Activated CD4-positive, alpha-beta T cell treated with anti-CD3 and anti-CD28 coated beads for 48 hours (primary cell): ENCODE data around the gene GRAMD1B.
A peak's percentile ranks its signal among the peaks of the same experiment; 100 is the strongest.

ENCODE experiments used
- DNase-seq: peaks from one replicate; pipeline ENCODE4 v3.0.0-alpha.2; 2020

The GRAMD1B gene

DNA sequence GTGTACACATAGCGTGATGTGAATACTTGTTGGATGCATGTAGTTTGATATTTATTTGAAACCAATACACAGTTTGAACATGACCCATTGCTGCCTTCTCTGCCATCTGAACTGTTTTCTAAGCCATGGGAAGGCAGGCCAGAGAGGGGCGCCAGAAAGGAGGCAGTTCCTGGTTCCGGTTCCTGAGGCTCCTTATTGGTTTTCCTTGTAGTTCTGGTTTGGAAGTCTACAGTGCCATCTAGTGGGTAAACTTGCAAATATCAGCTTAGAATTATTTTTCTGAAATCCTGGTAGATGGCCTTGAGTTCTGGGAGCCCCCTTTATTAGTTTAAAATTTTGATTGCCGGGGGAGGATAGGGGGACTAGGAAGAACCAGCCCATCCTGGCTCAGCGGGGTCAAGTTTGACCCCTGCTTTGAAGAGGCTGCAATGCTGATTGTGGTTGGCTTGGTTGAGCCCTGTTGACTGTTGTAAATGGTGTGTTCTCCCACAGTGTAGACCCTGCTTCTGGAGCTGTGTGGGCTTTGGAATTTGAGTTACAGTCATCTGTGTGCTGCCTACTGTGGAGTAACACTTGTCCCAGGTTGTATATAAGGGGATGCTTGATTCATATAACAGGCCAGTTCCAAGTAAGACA lies 48.4 kb downstream of the GRAMD1B start:
- DNase-seq = peak; percentile 40

DNA sequence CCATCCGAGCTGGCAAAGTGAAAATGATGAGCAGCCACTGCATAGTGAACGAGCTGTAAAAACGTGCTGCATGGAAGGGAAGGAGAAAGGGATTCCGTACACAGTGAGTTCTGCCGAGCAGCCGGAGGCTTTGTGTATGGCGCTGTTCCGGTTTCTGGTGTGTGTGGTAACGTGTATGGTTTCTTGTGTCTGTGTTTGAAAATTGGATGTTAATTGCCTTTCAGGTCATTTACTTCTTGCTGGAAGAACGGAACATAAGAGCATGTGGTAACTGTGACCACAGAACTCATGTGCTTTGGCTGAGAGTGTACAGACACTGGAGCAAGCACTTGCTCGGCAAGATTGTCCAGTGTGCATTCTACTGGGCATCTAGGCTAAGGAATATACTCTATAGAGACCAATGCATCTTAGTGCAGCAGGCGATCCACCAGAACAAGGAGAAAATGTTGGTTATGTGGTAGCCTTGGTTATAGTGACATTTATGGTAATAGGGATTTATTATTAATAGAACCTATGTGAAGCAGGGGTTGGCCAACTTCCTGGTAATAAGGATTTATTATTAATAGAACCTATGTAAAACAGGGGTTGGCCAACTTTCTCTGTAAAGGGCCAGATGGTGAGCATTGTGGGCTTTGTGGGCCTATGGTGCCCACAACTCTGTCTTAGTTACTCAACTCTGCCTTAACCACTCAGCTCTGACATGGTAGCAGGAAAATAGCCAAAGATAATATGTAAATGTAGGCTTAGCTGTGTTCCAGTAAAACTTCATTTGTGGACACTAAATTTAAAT lies 49.2 kb downstream of the GRAMD1B start:
- no peak for DNase-seq

- no peak for DNase-seq
Observed at GRCh38 chr11:123480290-123480815, 50.3 kb downstream of the GRAMD1B start.

- no peak for DNase-seq
Observed at GRCh38 chr11:123480882-123481281, 50.8 kb downstream of the GRAMD1B start.

DNA sequence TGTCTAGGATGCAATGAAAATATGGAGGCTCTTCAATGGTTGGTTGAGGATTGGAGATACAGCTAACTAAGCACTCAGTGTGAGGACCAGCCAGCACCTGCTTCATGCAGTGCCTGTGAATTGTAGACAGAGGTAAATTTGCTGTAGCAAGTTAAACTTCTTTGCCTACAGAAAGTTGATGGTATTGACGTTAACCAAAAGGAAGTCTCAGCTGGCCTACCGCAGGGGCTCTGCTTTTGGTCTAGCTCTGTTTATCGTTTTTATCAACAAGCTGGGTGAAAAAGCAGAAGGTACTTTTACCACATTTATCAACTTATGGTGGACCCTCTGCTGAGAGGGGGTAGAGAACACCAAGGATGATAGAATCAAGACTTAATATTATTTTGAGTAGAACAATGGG lies 51.6 kb downstream of the GRAMD1B start:
- DNase-seq = no peak

- no peak for DNase-seq
Observed at GRCh38 chr11:123482218-123482617, 52.1 kb downstream of the GRAMD1B start.

- peak; percentile 51 for DNase-seq
Observed at GRCh38 chr11:123483058-123483457, 53.0 kb downstream of the GRAMD1B start.

DNA sequence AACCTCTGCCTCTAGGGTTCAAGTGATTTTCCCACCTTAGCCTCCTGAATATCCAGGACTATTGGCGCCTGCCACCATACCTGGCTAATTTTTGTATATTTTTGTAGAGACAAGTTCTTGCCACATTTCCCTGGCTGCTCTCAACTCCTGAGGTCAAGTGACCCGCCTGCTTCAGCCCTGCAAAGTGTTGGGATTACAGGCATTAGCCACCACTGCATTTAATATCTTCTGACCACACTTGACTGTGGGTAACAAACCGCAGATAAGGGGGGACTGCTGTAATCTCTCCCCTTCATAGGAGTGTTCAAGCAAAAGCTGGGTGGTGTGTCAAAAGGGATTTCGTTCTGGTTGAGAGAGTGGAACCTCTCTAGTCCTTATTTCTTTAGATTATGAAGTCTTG lies 53.4 kb downstream of the GRAMD1B start:
- no peak for DNase-seq

GRCh38 chr11:123484448-123484847 lies 54.4 kb downstream of the GRAMD1B start:
- no peak for DNase-seq

DNA sequence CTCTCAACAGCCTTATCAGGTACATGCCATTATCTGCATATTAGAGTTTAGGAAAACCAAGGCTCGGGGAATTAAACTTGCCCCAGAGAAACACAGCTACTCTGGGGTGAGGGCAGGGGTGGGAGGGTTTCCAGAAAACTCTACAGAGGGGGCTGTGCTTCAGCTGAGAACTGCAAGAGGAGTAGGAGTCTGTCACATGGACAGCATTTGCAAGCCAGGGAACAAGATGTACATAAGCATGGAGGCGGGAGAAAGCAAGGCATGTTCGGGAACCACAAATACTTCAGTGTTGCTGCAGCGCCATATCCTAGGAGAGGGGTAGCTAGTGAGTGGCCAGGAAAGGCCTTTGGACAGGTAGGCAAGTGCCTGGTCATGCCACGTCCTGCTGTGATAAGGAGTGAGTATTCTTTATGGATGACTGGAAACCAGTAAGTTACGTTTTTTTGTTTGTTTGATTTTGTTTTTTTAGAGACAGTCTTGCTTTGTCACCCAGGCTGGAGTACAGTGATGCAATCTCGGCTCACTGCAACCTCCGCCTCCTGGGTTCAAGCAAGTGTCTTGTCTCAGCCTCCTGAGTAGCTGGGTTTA lies 57.2 kb downstream of the GRAMD1B start:
- DNase-seq = no peak

DNA sequence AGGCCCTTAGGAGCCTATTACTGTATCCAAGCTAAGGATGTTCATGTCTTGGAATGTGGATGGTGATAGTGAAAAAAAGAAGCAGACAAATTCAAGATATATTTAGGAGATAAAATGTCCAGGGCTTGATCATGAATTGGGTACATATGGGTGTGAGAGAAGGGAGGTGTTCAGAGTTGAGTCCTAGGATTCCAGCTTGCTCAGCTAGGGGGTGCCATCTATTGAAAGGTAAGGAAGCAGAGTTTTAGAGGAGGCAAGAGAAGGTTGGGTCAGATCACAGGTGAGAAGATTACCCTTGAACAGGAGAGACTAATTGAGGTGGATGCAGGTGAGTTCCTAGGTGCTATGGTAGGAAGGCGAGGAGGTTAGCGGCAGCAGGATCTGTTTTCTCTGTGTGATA lies 60.5 kb downstream of the GRAMD1B start:
- DNase-seq = no peak

DNA sequence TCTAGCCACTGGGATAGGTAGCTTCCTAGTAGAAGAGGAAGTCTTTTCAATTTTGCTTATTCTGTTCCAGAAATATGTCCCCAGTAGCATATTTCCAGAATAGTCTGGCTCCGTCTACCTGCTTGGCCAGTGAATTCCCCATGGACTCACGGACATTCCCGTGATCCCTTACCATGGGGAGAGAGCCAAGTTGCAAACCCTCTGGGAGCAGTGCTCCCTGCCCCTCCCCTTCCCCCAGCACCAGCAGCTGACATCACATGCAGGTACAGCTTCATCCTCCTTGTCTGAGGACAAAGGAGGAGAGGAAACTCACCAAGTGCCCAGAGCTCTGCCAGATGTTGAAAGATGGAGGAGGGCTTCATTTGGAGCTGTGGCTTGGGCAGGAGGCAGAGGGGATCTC lies 61.2 kb downstream of the GRAMD1B start:
- no peak for DNase-seq

DNA sequence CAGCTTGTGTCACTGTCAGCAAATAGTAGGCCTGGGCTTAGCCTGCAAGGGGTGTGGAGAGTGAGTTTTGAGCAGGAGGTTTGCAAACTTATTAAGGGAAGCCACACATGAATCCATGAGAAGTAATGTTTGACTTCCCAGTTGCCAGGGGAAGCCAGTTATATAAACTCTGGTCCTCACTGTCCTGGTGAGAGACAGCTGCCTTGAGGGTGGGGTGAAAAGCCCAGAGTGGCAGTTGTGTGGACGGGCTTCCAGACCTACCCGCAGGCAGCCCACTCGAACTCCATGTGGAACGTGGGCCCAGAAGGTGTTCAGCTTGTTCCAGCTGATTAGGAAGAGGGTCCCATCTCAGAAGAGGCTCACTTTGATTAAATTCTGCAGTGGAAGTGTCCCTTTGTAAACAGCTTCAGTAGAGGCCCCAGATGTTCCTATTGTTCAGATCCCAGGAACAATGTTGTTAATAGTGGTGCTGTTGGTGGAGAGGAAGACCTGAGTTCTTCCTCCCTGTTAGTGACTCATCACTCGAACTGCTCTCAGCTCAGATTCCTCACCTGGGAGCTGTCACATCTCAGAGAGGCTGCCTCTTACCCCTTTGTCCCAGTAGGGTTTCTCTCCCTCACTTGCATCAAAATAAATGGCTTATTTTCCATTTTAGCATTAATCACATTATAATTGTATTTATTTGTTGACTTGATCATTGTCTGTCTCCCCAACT lies 63.4 kb downstream of the GRAMD1B start:
- DNase-seq = no peak

GRCh38 chr11:123494195-123495050 lies 64.4 kb downstream of the GRAMD1B start:
- DNase-seq = no peak

GRCh38 chr11:123504401-123504800 lies 74.3 kb downstream of the GRAMD1B start:
- no peak for DNase-seq

- DNase-seq = no peak
Observed at GRCh38 chr11:123505546-123506299, 75.7 kb downstream of the GRAMD1B start.

- DNase-seq = no peak
Observed at GRCh38 chr11:123507043-123507442, 77.0 kb downstream of the GRAMD1B start.

DNA sequence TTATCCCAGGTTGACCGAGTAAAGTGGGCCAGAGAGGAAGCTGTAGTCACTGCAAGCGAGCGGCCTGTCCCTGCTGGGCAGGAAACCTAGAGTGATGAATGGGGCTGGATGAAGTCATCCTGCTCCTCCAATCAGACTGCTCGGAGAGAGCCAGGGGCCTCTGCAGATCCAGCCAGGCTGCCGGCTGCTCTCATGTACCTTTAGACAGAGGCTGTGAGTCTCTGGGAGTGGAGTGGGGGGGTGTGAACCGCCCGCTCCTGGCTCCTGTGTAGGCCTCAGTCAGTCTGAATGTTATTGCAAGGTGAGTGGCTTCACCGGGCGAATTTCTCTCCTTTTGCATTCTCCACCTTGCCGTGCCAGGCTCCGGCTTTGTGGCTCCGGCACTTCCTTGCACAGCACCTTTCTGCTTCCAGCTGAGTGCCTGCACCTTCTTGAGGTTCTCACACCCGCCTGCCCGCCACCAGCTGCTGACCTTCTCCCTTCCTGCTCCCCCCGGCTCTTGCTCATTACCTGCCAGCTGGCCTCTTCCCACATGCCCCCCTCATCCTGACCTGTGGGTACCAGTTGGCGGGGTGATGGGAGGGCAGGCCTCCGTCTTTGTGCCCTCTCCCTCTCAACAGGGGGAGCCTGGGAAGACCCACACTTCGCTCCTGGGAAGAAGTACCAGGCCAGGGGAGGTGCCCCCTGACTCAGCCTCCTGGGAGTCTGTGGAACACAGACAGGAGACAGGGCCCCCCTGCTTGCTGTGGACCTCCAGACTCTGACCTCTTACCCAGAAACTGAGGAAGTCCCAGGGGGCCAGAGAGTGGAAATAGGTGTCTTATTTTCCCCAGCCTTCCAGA lies 79.9 kb downstream of the GRAMD1B start:
- no peak for DNase-seq

GRCh38 chr11:123510579-123510905 lies 80.5 kb downstream of the GRAMD1B start:
- no peak for DNase-seq

- DNase-seq = peak; percentile 85
Observed at GRCh38 chr11:123511037-123511870, 81.2 kb downstream of the GRAMD1B start.
